ENCODE results near the gene CYP2C19.

The CYP2C19 gene

DNA sequence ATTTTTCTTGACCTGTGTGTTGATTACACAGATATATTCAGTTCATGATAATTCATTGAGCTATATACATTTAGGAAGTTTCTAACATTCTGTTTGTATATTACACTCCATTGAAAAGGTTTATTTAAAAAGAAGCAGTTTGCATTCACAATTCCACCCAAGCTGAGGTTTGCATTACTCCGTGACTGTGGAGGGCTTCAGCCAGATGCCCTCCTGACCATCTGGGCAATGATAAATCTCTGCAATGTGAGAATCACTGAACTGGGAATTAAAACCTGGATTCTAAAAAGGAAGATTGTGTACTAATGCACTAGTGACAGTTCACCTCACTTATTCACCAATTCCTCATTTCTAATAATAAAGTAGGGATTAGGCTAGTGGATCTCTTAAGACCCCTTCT is 139.6 kb downstream of the CYP2C19 start:
- in situ Hi-C loops (cut with MboI; ENCODE audit: low pct_unique_long_range_greater_than_20kb, low sequenced_read_pairs, unreplicated experiment): no loop called here
- TF ChIP-seq, protein P1, sequence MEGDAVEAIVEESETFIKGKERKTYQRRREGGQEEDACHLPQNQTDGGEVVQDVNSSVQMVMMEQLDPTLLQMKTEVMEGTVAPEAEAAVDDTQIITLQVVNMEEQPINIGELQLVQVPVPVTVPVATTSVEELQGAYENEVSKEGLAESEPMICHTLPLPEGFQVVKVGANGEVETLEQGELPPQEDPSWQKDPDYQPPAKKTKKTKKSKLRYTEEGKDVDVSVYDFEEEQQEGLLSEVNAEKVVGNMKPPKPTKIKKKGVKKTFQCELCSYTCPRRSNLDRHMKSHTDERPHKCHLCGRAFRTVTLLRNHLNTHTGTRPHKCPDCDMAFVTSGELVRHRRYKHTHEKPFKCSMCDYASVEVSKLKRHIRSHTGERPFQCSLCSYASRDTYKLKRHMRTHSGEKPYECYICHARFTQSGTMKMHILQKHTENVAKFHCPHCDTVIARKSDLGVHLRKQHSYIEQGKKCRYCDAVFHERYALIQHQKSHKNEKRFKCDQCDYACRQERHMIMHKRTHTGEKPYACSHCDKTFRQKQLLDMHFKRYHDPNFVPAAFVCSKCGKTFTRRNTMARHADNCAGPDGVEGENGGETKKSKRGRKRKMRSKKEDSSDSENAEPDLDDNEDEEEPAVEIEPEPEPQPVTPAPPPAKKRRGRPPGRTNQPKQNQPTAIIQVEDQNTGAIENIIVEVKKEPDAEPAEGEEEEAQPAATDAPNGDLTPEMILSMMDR (IDR thresholded peaks at IDR 0.05; ENCODE audit: extremely low read depth, insufficient read depth, missing control alignments): no peak
- DNase-seq (ENCODE audit: low spot score): no peak

- in situ Hi-C loops (cut with MboI; ENCODE audit: low pct_unique_long_range_greater_than_20kb, low sequenced_read_pairs, unreplicated experiment): no loop called here
- DNase-seq (ENCODE audit: low spot score): no peak
- TF ChIP-seq, protein P1 (IDR thresholded peaks at IDR 0.05; ENCODE audit: extremely low read depth, insufficient read depth, missing control alignments): no peak
Measured at GRCh38 chr10:94902570-94902969, 140.1 kb downstream of the CYP2C19 start.

Data from GM13977 (cell line).